ENCODE measurements around the gene EPHB4.
"Not testable (repeated sequence)": the region's sequence is repeated elsewhere in the genome, so short reads cannot be mapped to it uniquely, and the experiment has no call there.

The EPHB4 gene

GRCh38 chr7:100822236-100823139 lies 4.8 kb downstream of the EPHB4 start:
- DNase-seq (ENCODE audit: low read depth in 2 of 2): no peak

GRCh38 chr7:100819586-100819985 lies 7.7 kb downstream of the EPHB4 start:
- DNase-seq (ENCODE audit: low read depth in 2 of 2): no peak

GRCh38 chr7:100818825-100819224 lies 8.5 kb downstream of the EPHB4 start:
- no peak for DNase-seq (ENCODE audit: low read depth in 2 of 2)

GRCh38 chr7:100818366-100818765 lies 9.0 kb downstream of the EPHB4 start:
- no peak for DNase-seq (ENCODE audit: low read depth in 2 of 2)

GRCh38 chr7:100817097-100817496 lies 10.2 kb downstream of the EPHB4 start:
- DNase-seq (ENCODE audit: low read depth in 2 of 2): no peak

- not testable (repeated sequence) for DNase-seq (ENCODE audit: low read depth in 2 of 2)
Measured at GRCh38 chr7:100816515-100816914, 10.8 kb downstream of the EPHB4 start.

GRCh38 chr7:100812729-100813128 lies 14.6 kb downstream of the EPHB4 start:
- no peak for DNase-seq (ENCODE audit: low read depth in 2 of 2)

GRCh38 chr7:100811480-100811879 lies 15.8 kb downstream of the EPHB4 start:
- no peak for DNase-seq (ENCODE audit: low read depth in 2 of 2)

GRCh38 chr7:100808354-100808875 lies 18.9 kb downstream of the EPHB4 start:
- no peak for DNase-seq (ENCODE audit: low read depth in 2 of 2)

GRCh38 chr7:100806883-100807282 lies 20.4 kb downstream of the EPHB4 start:
- DNase-seq (ENCODE audit: low read depth in 2 of 2): not testable (repeated sequence)

- DNase-seq (ENCODE audit: low read depth in 2 of 2): no peak
Measured at GRCh38 chr7:100806276-100806675, 21.0 kb downstream of the EPHB4 start.

GRCh38 chr7:100804681-100805431 lies 22.5 kb downstream of the EPHB4 start:
- no peak for DNase-seq (ENCODE audit: low read depth in 2 of 2)

- DNase-seq (ENCODE audit: low read depth in 2 of 2): no peak
Measured at GRCh38 chr7:100803398-100804161, 23.7 kb downstream of the EPHB4 start.

- no peak for DNase-seq (ENCODE audit: low read depth in 2 of 2)
Measured at GRCh38 chr7:100802951-100803350, 24.4 kb downstream of the EPHB4 start.

GRCh38 chr7:100801833-100802568 lies 25.3 kb downstream of the EPHB4 start:
- DNase-seq (ENCODE audit: low read depth in 2 of 2): no peak

GRCh38 chr7:100799037-100799896 lies 28.1 kb downstream of the EPHB4 start:
- DNase-seq (ENCODE audit: low read depth in 2 of 2): peak in 1 of 2 donors; percentile 16

GRCh38 chr7:100794741-100795140 lies 32.6 kb downstream of the EPHB4 start:
- DNase-seq (ENCODE audit: low read depth in 2 of 2): no peak

- no peak for DNase-seq (ENCODE audit: low read depth in 2 of 2)
Measured at GRCh38 chr7:100793806-100794660, 33.3 kb downstream of the EPHB4 start.

Measured in stimulated activated CD4-positive, alpha-beta T cell treated with anti-CD3 and anti-CD28 coated beads, Interleukin-1b, Interleukin-23, amount 100 ng/mL, for 1 hour (primary cell).